Measurements from ENCODE around the gene CXorf51B. TPM values are rescaled to one million over a fixed set of nuclear protein-coding genes. Genes with fewer than 3 reads are reported as not detected.
"Not testable (repeated sequence)": the region's sequence is repeated elsewhere in the genome, so short reads cannot be mapped to it uniquely, and the experiment has no call there.

Gene CXorf51B
- total RNA-seq = not detected in 2 replicates

DNA sequence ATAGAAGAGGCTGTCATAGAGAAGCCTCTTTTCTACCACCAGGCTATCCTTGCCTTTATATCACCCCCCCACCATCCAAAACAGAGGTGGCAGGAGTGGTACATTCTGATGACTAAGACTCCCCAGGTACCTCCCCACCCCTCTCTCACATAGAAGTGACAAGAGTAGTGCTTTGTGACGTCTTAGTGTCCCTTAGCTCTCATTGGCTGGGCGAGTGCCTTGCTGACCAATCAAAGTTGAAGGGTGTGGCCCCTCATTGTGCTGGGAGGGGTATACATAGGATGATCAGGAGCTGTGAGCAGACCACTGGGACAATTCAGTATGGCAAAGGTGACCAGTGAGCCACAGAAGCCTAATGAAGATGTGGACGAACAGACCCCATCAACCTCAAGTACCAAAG lies at the start of gene CXorf51B:
Gene CXorf51B, plus strand, starts transcription at position 301 of the 400 bp plus-strand sequence. Its CDS starts 21 bp downstream, at position 322.
- H3K36me3 Mint-ChIP-seq (ENCODE audit: low read depth); DNase-seq (ENCODE audit: low spot score); intact Hi-C loops (cut with micrococcal nuclease); H3K9me3 Mint-ChIP-seq; H3K27ac Mint-ChIP-seq; H3K4me3 Mint-ChIP-seq (ENCODE audit: low read depth); H3K27me3 Mint-ChIP-seq (ENCODE audit: low read depth); H3K4me1 Mint-ChIP-seq (ENCODE audit: low read depth): not testable (repeated sequence)

DNA sequence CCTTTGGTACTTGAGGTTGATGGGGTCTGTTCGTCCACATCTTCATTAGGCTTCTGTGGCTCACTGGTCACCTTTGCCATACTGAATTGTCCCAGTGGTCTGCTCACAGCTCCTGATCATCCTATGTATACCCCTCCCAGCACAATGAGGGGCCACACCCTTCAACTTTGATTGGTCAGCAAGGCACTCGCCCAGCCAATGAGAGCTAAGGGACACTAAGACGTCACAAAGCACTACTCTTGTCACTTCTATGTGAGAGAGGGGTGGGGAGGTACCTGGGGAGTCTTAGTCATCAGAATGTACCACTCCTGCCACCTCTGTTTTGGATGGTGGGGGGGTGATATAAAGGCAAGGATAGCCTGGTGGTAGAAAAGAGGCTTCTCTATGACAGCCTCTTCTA lies 5.1 kb downstream of the CXorf51B start, which contains the start of gene CXorf51A:
Gene CXorf51A, minus strand, starts transcription at position 101 of the 400 bp plus-strand sequence. Its CDS starts 21 bp downstream, at position 80.
- intact Hi-C loops (cut with micrococcal nuclease); H3K36me3 Mint-ChIP-seq (ENCODE audit: low read depth); H3K9me3 Mint-ChIP-seq; H3K27me3 Mint-ChIP-seq (ENCODE audit: low read depth); DNase-seq (ENCODE audit: low spot score); H3K4me1 Mint-ChIP-seq (ENCODE audit: low read depth); H3K4me3 Mint-ChIP-seq (ENCODE audit: low read depth); H3K27ac Mint-ChIP-seq: not testable (repeated sequence)

DNA sequence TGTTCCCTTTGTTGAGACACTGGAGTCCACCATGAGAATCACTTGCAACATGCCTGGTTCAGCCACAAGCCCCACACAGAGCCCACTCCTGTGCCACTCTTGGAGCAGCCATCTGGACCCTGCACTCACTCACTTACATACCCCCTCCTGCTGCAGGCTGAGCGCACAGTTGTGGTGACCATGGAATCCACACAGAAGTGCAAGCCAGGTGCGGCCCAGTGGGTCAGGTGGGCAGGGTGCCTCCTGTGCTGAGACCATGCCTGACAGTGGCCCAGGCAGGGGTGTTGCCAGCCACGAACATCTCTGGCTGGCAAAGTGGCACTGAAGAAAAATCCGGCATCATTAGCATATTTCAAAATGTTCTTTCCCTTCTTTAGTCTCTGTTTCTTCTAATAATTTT lies 22.4 kb downstream of the CXorf51B start:
- no peak for DNase-seq (ENCODE audit: low spot score)
- Mint-ChIP-seq H3K27me3 (ENCODE audit: low read depth) (no peaks in the 10 kb centered on the region), H3K27ac (no peak overlapping the region), H3K9me3 (peaks cover 4% of the 10 kb centered on the region), H3K4me1 (ENCODE audit: low read depth) (no peaks in the 10 kb centered on the region), H3K4me3 (ENCODE audit: low read depth) (no peak overlapping the region), H3K36me3 (ENCODE audit: low read depth) (no peaks in the 10 kb centered on the region)
- intact Hi-C loops (cut with micrococcal nuclease) = no loop called here

DNA sequence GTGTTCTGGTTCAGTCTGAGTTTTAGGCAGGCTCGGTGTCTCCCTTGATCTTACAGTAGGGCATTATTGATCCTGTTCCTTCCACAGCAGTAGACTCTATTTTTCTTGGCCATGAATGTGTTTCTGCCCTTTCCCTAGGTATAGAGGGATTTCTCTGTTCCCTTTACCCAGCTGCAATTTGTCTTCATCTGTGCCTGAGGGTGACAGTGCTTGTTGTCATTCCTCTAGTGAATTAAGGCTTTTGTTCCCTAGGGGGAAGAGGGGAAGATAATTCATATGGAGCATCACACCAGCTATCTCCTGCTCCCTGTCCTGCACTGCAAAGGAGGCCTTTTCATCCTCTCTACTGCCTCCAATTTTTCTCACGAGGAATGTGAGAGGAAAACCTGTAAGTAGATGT lies 44.7 kb downstream of the CXorf51B start:
- H3K27ac Mint-ChIP-seq = no peak overlapping the region
- no peaks in the 10 kb centered on the region for H3K27me3 Mint-ChIP-seq (ENCODE audit: low read depth)
- no peak for DNase-seq (ENCODE audit: low spot score)
- H3K9me3 Mint-ChIP-seq = peaks cover 10% of the 10 kb centered on the region
- no peaks in the 10 kb centered on the region for H3K36me3 Mint-ChIP-seq (ENCODE audit: low read depth)
- no peaks in the 10 kb centered on the region for H3K4me1 Mint-ChIP-seq (ENCODE audit: low read depth)
- no peak overlapping the region for H3K4me3 Mint-ChIP-seq (ENCODE audit: low read depth)
- intact Hi-C loops (cut with micrococcal nuclease) = no loop called here

Other genes with a start within 250 kb of the CXorf51B start
- gene CXorf51A, start 5.0 kb downstream of the CXorf51B start, total RNA-seq = not detected in 2 replicates

Measured in activated T-helper 2 cell treated with anti-CD3 and anti-CD28 coated beads, Interferon-gamma antibody, Interleukin-2, Interleukin-4, amounts not matched to agents 10 μg/mL and 5 μg/mL and 100 μg/mL, durations not matched to agents 14 hours and 24 hours and 36 hours (primary cell).